NCI-H2171 treated with DMSO at 0.1 percent for 48 hours (cell line): ENCODE results near the gene MPZL2.

ENCODE experiments used
- DNase-seq: peaks from one replicate; lab custom pipeline; 2025; lab: John Stamatoyannopoulos, UW

Gene MPZL2

GRCh38 chr11:118283756-118284350 is 19.8 kb upstream of the MPZL2 start:
- DNase-seq, result no peak

GRCh38 chr11:118283037-118283636 is 19.0 kb upstream of the MPZL2 start:
- DNase-seq, result no peak

GRCh38 chr11:118282606-118283005 is 18.5 kb upstream of the MPZL2 start:
- DNase-seq, result no peak

- no peak for DNase-seq
Observed at GRCh38 chr11:118281284-118281683, 17.2 kb upstream of the MPZL2 start.

DNA sequence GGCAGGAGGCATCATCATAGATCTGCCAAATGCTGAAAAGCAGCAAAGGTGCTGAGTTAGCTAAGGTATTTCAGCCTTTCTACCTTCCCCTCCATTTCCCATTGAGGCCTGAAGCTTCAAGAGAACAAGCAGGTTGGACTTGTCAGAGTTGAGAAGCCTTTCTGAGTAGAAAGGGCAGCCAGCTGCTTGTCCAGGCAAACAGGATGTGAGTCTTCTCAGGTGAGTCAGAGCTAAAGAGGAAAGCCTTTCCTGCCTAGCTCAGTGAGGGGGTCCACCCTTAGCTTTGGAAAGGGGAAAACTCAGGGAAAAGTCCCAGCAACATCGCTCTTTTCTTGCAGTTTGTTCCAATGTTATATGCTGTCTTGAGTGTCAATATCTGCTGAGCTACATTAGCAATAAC is 13.2 kb upstream of the MPZL2 start:
- no peak for DNase-seq

DNA sequence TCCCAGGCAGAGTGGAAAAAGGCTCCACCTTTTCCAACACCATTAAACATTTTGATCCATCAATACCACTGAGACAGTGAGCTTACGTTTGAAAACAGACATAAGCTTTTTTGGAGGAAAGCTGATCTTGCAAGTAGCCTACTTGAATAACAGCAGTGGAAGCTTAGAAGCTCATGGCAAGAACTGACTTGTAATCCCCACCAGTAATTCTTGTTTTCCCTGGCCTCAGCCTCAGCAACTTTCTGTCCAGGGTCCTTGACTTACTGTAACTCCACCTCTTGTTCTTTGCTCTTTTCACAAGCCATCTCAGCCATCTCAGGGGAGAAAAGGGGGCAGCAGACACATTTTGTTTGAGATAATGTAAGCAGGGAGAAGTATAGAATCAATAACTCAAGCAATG is 12.3 kb upstream of the MPZL2 start:
- DNase-seq, result no peak

GRCh38 chr11:118275176-118275575 is 11.1 kb upstream of the MPZL2 start:
- no peak for DNase-seq

GRCh38 chr11:118274186-118274585 is 10.1 kb upstream of the MPZL2 start:
- no peak for DNase-seq

DNA sequence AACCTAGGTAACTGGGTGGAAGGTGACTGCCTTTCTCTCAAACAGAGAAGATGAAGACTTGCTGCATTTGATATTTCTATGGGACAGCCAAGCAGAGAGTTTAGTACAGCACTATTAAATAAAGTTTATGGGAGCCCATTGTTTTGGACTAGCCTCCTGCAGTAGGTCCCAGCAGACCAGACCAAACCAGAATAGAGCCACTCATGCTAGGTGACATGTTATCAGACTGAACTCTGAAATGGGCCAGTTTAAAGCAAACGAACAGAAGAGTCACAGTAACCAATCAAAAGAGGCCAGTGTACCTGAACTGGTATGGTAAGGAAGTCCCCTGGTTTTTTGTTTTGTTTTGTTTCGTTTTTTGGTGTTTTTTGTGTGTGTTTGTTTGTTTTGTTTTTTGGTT is 7.9 kb upstream of the MPZL2 start:
- no peak for DNase-seq

DNA sequence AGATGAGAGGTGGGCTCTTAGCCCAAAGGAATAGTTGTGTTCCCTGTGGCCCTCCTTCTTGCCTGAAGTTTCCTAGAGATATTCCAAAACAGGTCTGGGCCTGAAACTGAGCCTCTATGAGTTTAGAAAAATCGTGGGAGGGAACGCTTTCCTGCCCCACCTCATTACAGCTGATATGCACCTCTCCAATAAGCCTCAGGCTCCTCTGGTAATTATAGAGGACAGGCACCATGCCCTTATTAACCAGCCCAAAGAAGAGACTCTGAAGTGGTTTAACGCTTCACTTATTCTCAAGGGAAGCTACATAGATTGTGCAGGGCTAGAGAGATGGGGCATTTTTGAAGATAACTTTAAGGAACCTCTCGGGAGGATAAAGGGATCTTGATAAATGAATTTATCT is 3.4 kb upstream of the MPZL2 start:
- no peak for DNase-seq

DNA sequence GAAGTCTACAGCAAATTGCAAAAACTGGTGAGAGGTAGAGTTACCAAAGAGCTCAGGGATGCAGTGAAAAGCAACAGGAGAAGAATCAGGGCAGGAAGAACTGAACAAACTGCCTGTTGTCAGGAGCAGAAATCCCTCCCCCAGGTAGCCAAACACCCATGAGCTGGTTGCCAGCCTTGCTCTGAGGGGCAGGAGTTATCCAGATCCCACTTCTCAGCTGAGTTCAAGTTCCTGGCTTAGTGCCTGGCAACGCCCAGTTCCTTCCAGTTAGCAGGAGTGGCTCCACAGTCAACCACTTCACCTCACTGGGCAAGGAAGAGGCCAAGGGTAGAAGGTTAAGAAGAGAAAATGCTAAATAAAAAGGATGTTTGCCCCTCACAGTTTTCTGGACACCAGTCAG is 1.9 kb upstream of the MPZL2 start:
- no peak for DNase-seq

DNA sequence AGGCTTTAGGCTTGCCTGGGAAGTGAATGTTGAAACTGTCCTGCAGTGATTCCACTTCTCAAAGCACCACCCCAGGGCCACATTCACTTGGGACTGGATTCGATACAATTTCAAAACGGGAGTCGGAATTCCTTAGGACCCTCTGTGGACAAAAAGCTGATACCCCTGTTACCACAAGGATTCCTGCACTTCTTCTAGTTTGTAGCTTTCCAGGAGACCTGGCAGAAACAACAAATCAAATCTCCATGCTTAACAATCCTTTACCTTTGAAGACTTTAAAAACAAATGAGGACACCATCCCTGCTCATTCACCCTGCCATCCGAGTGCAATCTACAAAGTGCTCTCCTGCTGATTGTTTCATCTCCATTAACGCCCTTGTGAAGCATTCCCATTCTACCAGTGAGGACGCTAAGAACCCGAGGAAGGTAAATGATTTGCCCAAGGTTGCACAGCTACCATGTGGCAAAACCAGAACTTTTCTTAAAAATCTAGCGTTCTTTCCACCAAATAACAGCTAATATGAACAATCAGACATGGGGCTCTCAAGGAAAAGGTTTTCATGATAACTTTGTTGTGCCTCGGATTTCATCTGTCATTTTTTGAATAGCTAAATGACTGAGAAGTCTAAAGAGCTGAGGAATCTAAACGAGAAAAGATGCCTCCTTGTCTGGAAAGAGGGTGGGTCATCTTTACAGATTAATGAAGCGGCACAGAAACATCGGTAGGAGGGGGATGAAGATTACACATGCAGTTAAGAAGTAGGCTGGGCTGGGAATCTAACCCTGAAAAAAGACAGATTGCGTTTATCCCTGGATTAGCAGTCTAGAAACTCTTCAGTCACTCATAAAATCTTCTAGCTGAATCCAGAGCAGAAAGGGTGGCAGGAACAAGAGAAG is 720 bp upstream of the MPZL2 start:
- no peak for DNase-seq

- DNase-seq, result no peak
Observed at GRCh38 chr11:118263112-118263511, 985 bp downstream of the MPZL2 start.

- no peak for DNase-seq
Observed at GRCh38 chr11:118260353-118260752, 3.7 kb downstream of the MPZL2 start.

DNA sequence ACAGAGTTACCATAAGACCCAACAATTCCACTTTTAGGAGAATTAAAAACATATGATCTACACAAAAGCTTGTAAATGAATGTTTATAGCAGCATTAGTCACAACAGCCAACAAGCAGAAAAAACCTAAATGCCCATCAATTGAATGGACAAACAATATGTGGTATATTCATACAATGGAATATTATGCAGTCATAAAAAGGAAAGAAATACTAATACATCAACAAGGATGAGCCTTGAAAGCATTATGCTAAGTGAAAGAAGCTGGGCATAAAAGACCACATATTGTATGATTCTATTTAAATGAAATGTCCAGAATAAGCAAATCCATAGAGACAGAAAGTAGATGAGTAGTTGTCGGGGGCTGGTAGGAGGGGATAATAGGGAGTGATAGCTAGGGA is 5.0 kb downstream of the MPZL2 start:
- DNase-seq, result no peak

DNA sequence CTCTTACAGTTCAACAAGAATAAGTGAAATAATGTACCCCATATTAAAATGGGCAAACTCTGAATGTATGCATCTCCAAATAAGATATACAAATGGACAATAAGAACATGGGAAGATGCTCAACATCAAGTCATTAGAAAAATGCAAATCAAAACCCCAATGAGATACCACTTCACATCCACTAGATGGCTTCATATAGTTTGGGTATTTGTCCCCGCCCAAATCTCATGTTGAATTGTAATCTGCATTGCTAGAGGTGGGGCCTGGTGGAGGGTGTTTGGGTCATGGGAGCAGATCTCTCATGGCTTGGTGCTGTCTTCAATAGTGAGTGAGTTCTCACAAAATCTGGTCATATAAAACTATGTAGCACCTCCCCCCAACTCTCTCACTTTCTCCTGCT is 5.7 kb downstream of the MPZL2 start:
- no peak for DNase-seq

DNA sequence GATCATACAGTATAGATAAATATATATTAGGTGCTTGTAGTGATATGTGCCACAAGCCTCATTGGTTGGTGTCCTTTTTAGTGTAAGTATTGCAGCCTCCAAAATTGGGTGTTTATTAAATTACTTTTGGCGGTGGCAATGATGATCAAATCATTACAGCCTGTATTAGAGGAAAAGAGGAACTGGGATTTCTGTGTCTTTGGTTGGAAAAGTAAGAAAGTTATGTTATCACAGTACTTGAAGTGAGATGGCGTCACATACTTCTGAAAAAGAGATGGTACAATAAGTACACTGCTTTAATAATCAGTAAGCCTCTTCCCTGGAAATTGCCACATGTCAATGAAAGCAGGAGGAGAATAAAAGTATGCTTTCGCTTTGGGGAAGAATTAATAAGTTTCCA is 11.4 kb downstream of the MPZL2 start:
- DNase-seq, result no peak

DNA sequence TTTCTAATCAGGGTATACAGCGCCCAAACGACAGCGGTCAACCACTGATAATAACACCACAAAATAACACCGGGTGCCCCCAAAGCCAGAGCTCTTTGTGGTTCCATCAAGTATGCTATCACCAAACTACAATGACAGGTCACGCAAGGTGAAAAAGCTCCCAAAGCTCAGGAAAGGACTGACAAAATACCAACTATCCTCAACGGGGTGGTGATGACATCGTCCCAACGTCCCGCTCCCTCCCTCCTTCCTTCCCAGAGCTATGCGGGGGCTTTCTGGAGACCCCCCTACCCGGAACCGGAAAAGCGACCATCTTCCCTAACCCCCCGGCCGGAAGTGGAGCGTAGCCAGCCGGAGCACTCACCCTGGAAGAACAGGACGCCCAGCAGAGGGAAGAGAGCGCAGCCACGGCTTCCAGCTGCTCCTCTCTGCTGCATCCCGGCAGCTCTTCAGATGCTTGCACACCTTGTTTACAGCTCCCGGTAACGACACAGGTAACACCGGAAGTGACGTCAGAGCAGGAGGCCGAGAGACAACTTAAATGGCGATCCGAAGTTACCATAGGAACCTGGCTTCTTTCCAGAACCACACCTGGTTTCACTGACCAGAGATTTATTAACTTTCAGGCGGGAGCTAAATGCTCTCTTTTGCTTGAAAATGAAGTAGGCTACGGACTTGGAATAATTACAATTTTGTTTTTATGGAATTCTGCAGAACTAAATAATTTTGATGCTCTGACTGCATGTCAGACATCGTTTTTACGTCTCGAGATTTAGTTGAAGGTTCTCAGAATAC is 12.0 kb downstream of the MPZL2 start, which contains the start of gene MPZL3:
Gene MPZL3, minus strand, starts transcription at position 508 of the 795 bp plus-strand sequence. Its CDS starts 71 bp downstream, at position 437.
- peak; percentile 86 for DNase-seq

DNA sequence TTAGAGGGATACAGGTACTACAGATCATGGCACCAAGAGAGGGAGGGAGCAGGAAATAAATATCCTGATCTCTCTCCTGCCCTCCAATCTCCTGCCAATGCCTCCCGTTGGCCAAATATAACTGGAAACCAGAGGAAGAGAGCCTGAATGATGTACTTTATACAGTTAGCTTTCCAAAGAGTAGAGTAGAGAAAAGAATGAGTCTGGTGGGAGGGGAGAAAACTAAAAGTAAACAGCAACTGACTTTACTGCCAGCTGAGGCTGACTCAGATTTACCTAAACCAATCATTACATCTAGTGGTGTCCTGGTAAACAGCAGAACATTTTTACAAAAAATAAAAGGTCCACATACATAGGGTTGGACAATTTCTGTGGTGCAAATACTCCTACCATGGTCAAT is 17.1 kb downstream of the MPZL2 start:
- DNase-seq, result no peak

DNA sequence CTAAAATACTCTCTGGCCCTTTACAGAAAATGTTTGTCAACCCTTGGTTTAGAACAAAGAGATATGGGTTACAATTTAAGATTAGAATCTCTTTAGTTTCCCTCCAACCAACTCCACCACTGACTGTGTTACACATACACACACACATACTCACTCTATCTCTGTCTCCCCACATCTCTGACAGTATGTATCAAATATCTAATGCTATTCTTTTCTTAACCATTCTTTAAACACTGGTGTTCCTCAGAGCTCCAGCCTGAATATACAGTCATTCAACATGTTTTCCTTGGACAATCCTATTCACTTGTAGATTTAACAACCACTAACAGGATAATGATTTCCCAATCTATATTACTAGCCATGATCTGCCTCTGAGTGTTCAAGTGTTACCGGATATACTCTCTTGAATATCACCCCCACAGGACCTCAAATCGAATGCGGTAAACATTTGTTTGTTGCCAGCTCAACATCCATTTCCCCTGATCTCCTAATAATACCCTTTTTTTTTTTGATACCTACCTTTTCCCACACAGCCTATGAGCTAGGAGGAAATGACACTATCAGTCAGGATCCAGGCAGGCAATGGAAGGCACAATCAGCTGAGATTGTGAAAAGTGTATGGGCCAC is 18.0 kb downstream of the MPZL2 start:
- no peak for DNase-seq

DNA sequence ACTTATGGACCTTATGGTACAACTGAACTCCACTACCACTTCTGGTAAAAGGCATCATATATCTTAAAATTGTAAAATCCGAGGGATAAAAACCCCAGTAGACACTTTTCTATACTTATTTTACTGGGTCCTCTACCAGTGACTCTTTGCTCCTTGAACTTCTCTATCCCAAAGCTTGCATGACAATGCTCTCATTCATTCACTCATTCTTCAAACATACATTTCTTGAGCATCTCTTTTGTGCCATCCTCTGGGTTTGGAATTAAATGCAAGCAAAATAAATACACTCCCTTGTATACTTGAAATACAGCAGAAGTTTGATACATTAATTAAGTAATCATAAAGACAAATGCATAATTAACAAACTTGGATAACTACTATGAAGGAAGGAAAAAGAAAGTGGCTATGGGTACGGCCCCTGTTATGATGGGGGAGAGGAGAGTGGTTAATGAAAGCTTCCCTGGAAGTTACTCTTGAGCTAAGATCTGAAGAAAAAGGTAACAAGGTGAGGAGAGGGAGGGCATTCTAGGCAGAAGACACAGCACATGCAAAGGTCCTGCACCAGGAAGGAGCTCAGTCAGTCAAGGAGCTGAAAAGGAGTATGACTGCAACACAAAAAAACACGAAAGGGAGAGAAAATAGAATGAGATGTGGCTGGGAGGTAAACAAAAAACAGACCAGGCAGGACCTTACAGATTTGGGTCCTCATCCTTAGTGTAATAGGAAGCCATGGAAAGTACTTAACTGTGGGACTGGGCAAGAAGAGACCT is 19.9 kb downstream of the MPZL2 start:
- no peak for DNase-seq
